PC-9 (cell line): Measurements from ENCODE around the gene CELF4.

Source experiments
- EZH2 ChIP-seq: fragments of 200-600 bp; sonication (generic); IDR thresholded peaks from 2 replicates; pipeline ENCODE4 v1.8.0; 2017; ENCODE audit warnings: antibody characterized with exemption, low read depth
- TF ChIP-seq, protein P1 (sequence below): fragments of 200-600 bp; sonication (generic); conservative IDR thresholded peaks from 2 replicates; pipeline ENCODE4 v1.6.1; 2017; ENCODE audit warnings: mixed run types, antibody characterized with exemption, mild to moderate bottlenecking, moderate library complexity

DNA sequence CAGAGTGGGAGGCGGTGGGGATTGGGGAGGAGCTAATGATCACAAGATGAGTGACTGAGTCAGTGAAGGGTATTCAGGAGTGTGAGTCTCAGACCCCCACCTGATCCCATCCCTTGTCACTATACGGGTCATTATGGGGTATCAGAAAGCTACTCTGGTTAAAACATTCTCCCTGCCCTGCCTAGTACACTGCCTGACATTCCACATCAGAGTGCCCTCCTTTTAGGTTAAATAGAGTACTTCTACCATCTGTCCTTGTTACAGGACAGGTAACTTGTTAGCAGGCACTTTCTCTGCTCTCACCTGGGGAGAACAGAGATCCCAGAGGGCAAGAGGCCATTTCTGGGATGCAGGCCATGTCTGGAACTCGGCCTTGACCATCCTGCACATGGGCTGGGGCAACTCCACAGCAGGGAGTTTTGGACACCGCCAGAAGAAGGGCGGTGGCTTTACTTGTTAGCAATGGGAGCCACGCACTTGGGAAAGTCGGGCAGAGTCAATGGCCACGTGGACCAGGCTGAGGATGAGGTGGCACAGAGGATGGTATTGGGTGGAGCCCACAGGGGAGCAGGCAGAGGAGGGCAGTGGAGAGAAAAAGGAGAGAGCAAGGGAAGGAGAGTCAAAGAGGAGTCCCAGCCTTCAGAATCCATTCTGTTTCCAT is 98.5 kb downstream of the CELF4 start:
- TF ChIP-seq, protein P1, sequence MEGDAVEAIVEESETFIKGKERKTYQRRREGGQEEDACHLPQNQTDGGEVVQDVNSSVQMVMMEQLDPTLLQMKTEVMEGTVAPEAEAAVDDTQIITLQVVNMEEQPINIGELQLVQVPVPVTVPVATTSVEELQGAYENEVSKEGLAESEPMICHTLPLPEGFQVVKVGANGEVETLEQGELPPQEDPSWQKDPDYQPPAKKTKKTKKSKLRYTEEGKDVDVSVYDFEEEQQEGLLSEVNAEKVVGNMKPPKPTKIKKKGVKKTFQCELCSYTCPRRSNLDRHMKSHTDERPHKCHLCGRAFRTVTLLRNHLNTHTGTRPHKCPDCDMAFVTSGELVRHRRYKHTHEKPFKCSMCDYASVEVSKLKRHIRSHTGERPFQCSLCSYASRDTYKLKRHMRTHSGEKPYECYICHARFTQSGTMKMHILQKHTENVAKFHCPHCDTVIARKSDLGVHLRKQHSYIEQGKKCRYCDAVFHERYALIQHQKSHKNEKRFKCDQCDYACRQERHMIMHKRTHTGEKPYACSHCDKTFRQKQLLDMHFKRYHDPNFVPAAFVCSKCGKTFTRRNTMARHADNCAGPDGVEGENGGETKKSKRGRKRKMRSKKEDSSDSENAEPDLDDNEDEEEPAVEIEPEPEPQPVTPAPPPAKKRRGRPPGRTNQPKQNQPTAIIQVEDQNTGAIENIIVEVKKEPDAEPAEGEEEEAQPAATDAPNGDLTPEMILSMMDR, result no peak
- TF ChIP-seq EZH2, result no peak
